Mucosa of descending colon (tissue), 3 donors: ENCODE data around the gene ZMYND15. TPM values are rescaled to one million over a fixed set of nuclear protein-coding genes. Genes with fewer than 3 reads are reported as not detected.
A peak's percentile ranks its signal among the peaks of the same experiment; 100 is the strongest.

Experiments used
- ATAC-seq: fragments of 200-7000 bp; cut with Tn5 transposase; one replicate; pipeline ENCODE4 v1.9.1; 2020; ENCODE audit warnings: mild to moderate bottlenecking, moderate library complexity
- DNase-seq, 3 donors: peaks; one replicate each; pipeline ENCODE4 v3.0.0-alpha.2; 2020
- H3K36me3 ChIP-seq: fragments of 200-600 bp; one replicate; pipeline ENCODE4 v1.8.0; 2021; ENCODE audit warnings: low read depth, mild to moderate bottlenecking
- H3K4me1 ChIP-seq: fragments of 200-600 bp; one replicate; pipeline ENCODE4 v1.8.0; 2021; ENCODE audit warnings: low read depth, mild to moderate bottlenecking
- H3K4me3 ChIP-seq: fragments of 200-600 bp; one replicate; pipeline ENCODE4 v1.8.0; 2021; ENCODE audit warnings: mild to moderate bottlenecking
- H3K9me3 ChIP-seq: fragments of 200-600 bp; one replicate; pipeline ENCODE4 v1.8.0; 2021; ENCODE audit warnings: mild to moderate bottlenecking
- CTCF ChIP-seq: fragments of 200-600 bp; IDR thresholded peaks from one replicate; pipeline ENCODE4 v1.8.0; 2022; ENCODE audit warnings: antibody characterized with exemption, mild to moderate bottlenecking
- intact Hi-C, 2 donors: fragments of 100-400 bp; cut with DNase I in 1 of 2; cut with micrococcal nuclease in 1 of 2; formaldehyde crosslinking; loops; one replicate each; pipeline versions ENCODE4 v1.11.0 to v1.11.1; 2022; cut with DNase I, micrococcal nuclease
- total RNA-seq, 3 donors: library from RNA; stranded (reverse); fragmentation: NEBNext Ultra II Directional in 2 of 3; extraction: Animal tissue kit (Norgen Biotek cat#: 25700) in 2 of 3; gene quantifications; one replicate each; pipeline versions ENCODE4 v1.2.1 to v1.2.4, GENCODE V29; 2021 to 2023
- donor health status: DM: no; HTN: no; CAD: no; lungs with moderate emphysema.
- donor health status: DM: no; HTN: no; CAD: no.
- donor health status: DM: no; HTN: yes; CAD: no.

The ZMYND15 gene
- total RNA-seq, 3 donors from 2014 or later = 1.2 to 1.4 (median 1.3) TPM

GRCh38 chr17:4742629-4743028, 3.0 kb downstream of the ZMYND15 start:
- no peaks in the 10 kb centered on the region for H3K36me3 ChIP-seq
- intact Hi-C loops = no loop called here
- no peak for ATAC-seq

GRCh38 chr17:4743216-4743615, 3.6 kb downstream of the ZMYND15 start:
- Histone ChIP-seq H3K36me3 (no peaks in the 10 kb centered on the region), H3K4me1 (peaks cover 7% of the 10 kb centered on the region), H3K4me3 (no peak overlapping the region), H3K9me3 (no peaks in the 10 kb centered on the region)
- TF ChIP-seq CTCF = no peak
- no peak for DNase-seq
- no peak for ATAC-seq
- intact Hi-C loops = no loop called here

More at GRCh38 chr17:4742629-4743028, 3.0 kb downstream of the ZMYND15 start:
- no peak for DNase-seq
- H3K4me3 ChIP-seq = no peak overlapping the region
- peaks cover 8% of the 10 kb centered on the region for H3K4me1 ChIP-seq
- no peak for TF ChIP-seq CTCF
- no peaks in the 10 kb centered on the region for H3K9me3 ChIP-seq

GRCh38 chr17:4743898-4744297, 4.3 kb downstream of the ZMYND15 start:
- H3K4me3 ChIP-seq = no peak overlapping the region
- no peaks in the 10 kb centered on the region for H3K9me3 ChIP-seq
- TF ChIP-seq CTCF = no peak
- no peaks in the 10 kb centered on the region for H3K36me3 ChIP-seq
- intact Hi-C loops = no loop called here
- ATAC-seq (no peak), DNase-seq (no peak)
- H3K4me1 ChIP-seq = peaks cover under 1% of the 10 kb centered on the region

GRCh38 chr17:4744999-4745969, 5.7 kb downstream of the ZMYND15 start:
- Histone ChIP-seq H3K4me3 (no peak overlapping the region), H3K36me3 (no peaks in the 10 kb centered on the region), H3K4me1 (no peaks in the 10 kb centered on the region), H3K9me3 (no peaks in the 10 kb centered on the region)
- no peak for TF ChIP-seq CTCF
- DNase-seq (no peak), ATAC-seq (peak; percentile 10)
- intact Hi-C loops = no loop called here

GRCh38 chr17:4747847-4748246, 8.2 kb downstream of the ZMYND15 start:
- peak; percentile 57 for ATAC-seq
- Histone ChIP-seq H3K4me3 (no peak overlapping the region), H3K4me1 (no peaks in the 10 kb centered on the region), H3K9me3 (no peaks in the 10 kb centered on the region), H3K36me3 (no peaks in the 10 kb centered on the region)
- DNase-seq = no peak
- intact Hi-C loops = no loop called here
- TF ChIP-seq CTCF = no peak
